Trophoblast cell (in vitro differentiated cells and primary cell): ENCODE data around the gene SYT2.

Source experiments
- DNase-seq, 2 donors: peaks; one replicate each; pipeline ENCODE4 v3.0.0-alpha.2; 2016
- H2AFZ ChIP-seq: 2 replicates; pipeline ENCODE4 v1.6.1; 2013; ENCODE audit warnings: low read length, moderate library complexity, mild to moderate bottlenecking; ENCODE audit not compliant: insufficient read depth, poor library complexity
- H2AK5ac ChIP-seq: 2 replicates; pipeline ENCODE4 v1.6.1; 2013; ENCODE audit warnings: mild to moderate bottlenecking, low read length
- H2BK120ac ChIP-seq: 2 replicates; pipeline ENCODE4 v1.6.1; 2013; ENCODE audit warnings: low read length, mild to moderate bottlenecking, moderate library complexity; ENCODE audit not compliant: insufficient read depth, poor library complexity
- H2BK12ac ChIP-seq: 2 replicates; pipeline ENCODE4 v1.6.1; 2013; ENCODE audit warnings: mild to moderate bottlenecking, low read length, moderate library complexity
- H2BK5ac ChIP-seq: 2 replicates; pipeline ENCODE4 v1.6.1; 2013; ENCODE audit warnings: low read length, low read depth, moderate library complexity, mild to moderate bottlenecking; ENCODE audit not compliant: poor library complexity
- H3K14ac ChIP-seq: 2 replicates; pipeline ENCODE4 v1.6.1; 2013; ENCODE audit warnings: mild to moderate bottlenecking, low read length
- H3K18ac ChIP-seq: 2 replicates; pipeline ENCODE4 v1.6.1; 2013; ENCODE audit warnings: mild to moderate bottlenecking, low read length
- H3K23ac ChIP-seq: 2 replicates; pipeline ENCODE4 v1.6.1; 2013; ENCODE audit warnings: low read length
- H3K27ac ChIP-seq: 2 replicates; pipeline ENCODE4 v1.5.1; 2013; ENCODE audit warnings: low read depth, mild to moderate bottlenecking, inconsistent platforms, low read length, moderate library complexity
- H3K27me3 ChIP-seq: 2 replicates; pipeline ENCODE4 v1.6.1; 2013; ENCODE audit warnings: inconsistent platforms, mild to moderate bottlenecking, low read length, moderate library complexity; ENCODE audit not compliant: insufficient read depth
- H3K36me3 ChIP-seq, 2 experiments: 1 replicate in 1 of 2; 2 replicates in 1 of 2; pipeline ENCODE4 v1.6.1; 2013; ENCODE audit warnings: low read length in 2 of 2, mild to moderate bottlenecking in 2 of 2, moderate library complexity in 1 of 2; ENCODE audit not compliant: insufficient read depth in 2 of 2, control insufficient read depth in 1 of 2
- H3K4ac ChIP-seq: 2 replicates; pipeline ENCODE4 v1.6.1; 2013; ENCODE audit warnings: low read depth, mild to moderate bottlenecking, low read length, moderate library complexity
- H3K4me1 ChIP-seq, 2 experiments: 1 replicate in 1 of 2; 2 replicates in 1 of 2; pipeline ENCODE4 v1.6.1; 2013; ENCODE audit warnings: low read length in 2 of 2, mild to moderate bottlenecking in 2 of 2, moderate library complexity in 1 of 2; ENCODE audit not compliant: insufficient read depth in 2 of 2, control insufficient read depth in 1 of 2
- H3K4me2 ChIP-seq: 2 replicates; pipeline ENCODE4 v1.6.1; 2013; ENCODE audit warnings: inconsistent platforms, mild to moderate bottlenecking, low read length, moderate library complexity
- H3K4me3 ChIP-seq: 2 replicates; pipeline ENCODE4 v1.5.1; 2013; ENCODE audit warnings: mild to moderate bottlenecking, low read depth, low read length, inconsistent platforms
- H3K79me1 ChIP-seq: one replicate; pipeline ENCODE4 v1.6.1; 2013; ENCODE audit warnings: low read length
- H3K79me2 ChIP-seq: 2 replicates; pipeline ENCODE4 v1.6.1; 2013; ENCODE audit warnings: low read length, mild to moderate bottlenecking; ENCODE audit not compliant: control insufficient read depth, insufficient read depth, poor library complexity
- H3K9ac ChIP-seq: 2 replicates; pipeline ENCODE4 v1.6.1; 2013; ENCODE audit warnings: mild to moderate bottlenecking, low read length
- H3K9me3 ChIP-seq: 2 replicates; pipeline ENCODE4 v1.6.1; 2013; ENCODE audit warnings: low read depth, mild to moderate bottlenecking, control low read depth, inconsistent platforms, low read length; ENCODE audit not compliant: insufficient read depth
- H4K12ac ChIP-seq: 2 replicates; pipeline ENCODE4 v1.6.1; 2013; ENCODE audit warnings: low read depth, mild to moderate bottlenecking, low read length, moderate library complexity
- H4K8ac ChIP-seq: 2 replicates; pipeline ENCODE4 v1.6.1; 2013; ENCODE audit warnings: low read depth, mild to moderate bottlenecking, low read length, moderate library complexity
- H4K91ac ChIP-seq: one replicate; pipeline ENCODE4 v1.6.1; 2013; ENCODE audit warnings: low read depth, mild to moderate bottlenecking, low read length, moderate library complexity
- WGBS: extraction: QIAGEN DNeasy Blood & Tissue Kit; methylation state at CpG from one replicate; pipeline ENCODE4 v1.1.7; 2013; ENCODE audit warnings: missing lambda C conversion rate; ENCODE audit not compliant: insufficient read length, insufficient coverage; ENCODE audit errors: extremely low coverage; 5-methylcytosine and 5-hydroxymethylcytosine counted together

SYT2 gene

GRCh38 chr1:202701200-202701599 is 9.1 kb downstream of the SYT2 start:
- Histone ChIP-seq H3K4me3 (no peak overlapping the region), H3K79me1 (no peaks in the 10 kb centered on the region), H4K8ac (no peak overlapping the region), H3K4me2 (no peak overlapping the region), H2BK120ac (no peak overlapping the region), H3K14ac (no peak overlapping the region), H3K18ac (no peak overlapping the region), H2AFZ (no peak overlapping the region), H3K9ac (no peak overlapping the region), H3K27me3 (no peaks in the 10 kb centered on the region), H3K23ac (no peak overlapping the region), H3K36me3 (no peaks in the 10 kb centered on the region), H2AK5ac (no peak overlapping the region), H4K91ac (no peak overlapping the region), H2BK5ac (no peak overlapping the region), H3K27ac (no peak overlapping the region), H4K12ac (no peak overlapping the region), H2BK12ac (no peak overlapping the region), H3K9me3 (peaks cover 2% of the 10 kb centered on the region), H3K4me1 (no peaks in the 10 kb centered on the region), H3K4ac (no peak overlapping the region), H3K79me2 (no peaks in the 10 kb centered on the region)
- WGBS: no CpG with 5 or more reads among the region's 3 CpGs
- no peak for DNase-seq

- H3K79me2 ChIP-seq: no peaks in the 10 kb centered on the region
- no peaks in the 10 kb centered on the region for H3K79me1 ChIP-seq
- H3K23ac ChIP-seq: no peak overlapping the region
- H2BK5ac ChIP-seq: no peak overlapping the region
- no peak overlapping the region for H3K4me3 ChIP-seq
- H3K4me1 ChIP-seq: no peaks in the 10 kb centered on the region
- H3K18ac ChIP-seq: no peak overlapping the region
- no peak for DNase-seq
- WGBS: no CpG with 5 or more reads among the region's 5 CpGs
- H3K9ac ChIP-seq: no peak overlapping the region
- no peak overlapping the region for H3K14ac ChIP-seq
- no peak overlapping the region for H3K27ac ChIP-seq
- no peak overlapping the region for H4K91ac ChIP-seq
- H2BK120ac ChIP-seq: no peak overlapping the region
- no peaks in the 10 kb centered on the region for H3K27me3 ChIP-seq
- H3K36me3 ChIP-seq: no peaks in the 10 kb centered on the region
- peaks cover 2% of the 10 kb centered on the region for H3K9me3 ChIP-seq
- H3K4ac ChIP-seq: no peak overlapping the region
- no peak overlapping the region for H2BK12ac ChIP-seq
- no peak overlapping the region for H4K12ac ChIP-seq
- no peak overlapping the region for H2AK5ac ChIP-seq
- no peak overlapping the region for H4K8ac ChIP-seq
- no peak overlapping the region for H2AFZ ChIP-seq
- no peak overlapping the region for H3K4me2 ChIP-seq
These were observed 10.2 kb downstream of the SYT2 start for GRCh38 chr1:202700061-202700460.

GRCh38 chr1:202698276-202698675 is 12.0 kb downstream of the SYT2 start:
- H3K79me2 ChIP-seq: no peaks in the 10 kb centered on the region
- no peak overlapping the region for H3K23ac ChIP-seq
- no peak overlapping the region for H4K91ac ChIP-seq
- H3K9me3 ChIP-seq: peaks cover 2% of the 10 kb centered on the region
- no peak overlapping the region for H3K14ac ChIP-seq
- no peak overlapping the region for H2BK12ac ChIP-seq
- no peak overlapping the region for H4K8ac ChIP-seq
- no peak overlapping the region for H3K18ac ChIP-seq
- H3K4me1 ChIP-seq: no peaks in the 10 kb centered on the region
- no peak overlapping the region for H2AFZ ChIP-seq
- H3K4ac ChIP-seq: no peak overlapping the region
- H2AK5ac ChIP-seq: no peak overlapping the region
- no peak overlapping the region for H2BK5ac ChIP-seq
- no peak overlapping the region for H3K4me2 ChIP-seq
- WGBS: no CpG with 5 or more reads among the region's 8 CpGs
- no peak overlapping the region for H2BK120ac ChIP-seq
- no peaks in the 10 kb centered on the region for H3K79me1 ChIP-seq
- H3K4me3 ChIP-seq: no peak overlapping the region
- H3K27ac ChIP-seq: no peak overlapping the region
- no peaks in the 10 kb centered on the region for H3K36me3 ChIP-seq
- no peak for DNase-seq
- no peak overlapping the region for H4K12ac ChIP-seq
- no peaks in the 10 kb centered on the region for H3K27me3 ChIP-seq
- no peak overlapping the region for H3K9ac ChIP-seq

- Histone ChIP-seq H3K18ac (no peak overlapping the region), H3K4me2 (no peak overlapping the region), H2BK5ac (no peak overlapping the region), H3K36me3 (no peaks in the 10 kb centered on the region), H3K9ac (no peak overlapping the region), H3K14ac (no peak overlapping the region), H4K8ac (no peak overlapping the region), H3K27me3 (no peaks in the 10 kb centered on the region), H2AK5ac (no peak overlapping the region), H2BK120ac (no peak overlapping the region), H3K4ac (no peak overlapping the region), H3K27ac (no peak overlapping the region), H4K12ac (no peak overlapping the region), H2BK12ac (no peak overlapping the region), H3K4me3 (no peak overlapping the region), H3K4me1 (no peaks in the 10 kb centered on the region), H3K23ac (no peak overlapping the region), H2AFZ (no peak overlapping the region), H3K9me3 (peaks cover 2% of the 10 kb centered on the region), H3K79me2 (no peaks in the 10 kb centered on the region), H3K79me1 (no peaks in the 10 kb centered on the region), H4K91ac (no peak overlapping the region)
- DNase-seq: no peak
- WGBS: no CpG with 5 or more reads among the region's 6 CpGs
These were observed 13.2 kb downstream of the SYT2 start for GRCh38 chr1:202697038-202697437.
